ENCODE data around the gene TRIP4.
"Not testable (repeated sequence)": the region's sequence is repeated elsewhere in the genome, so short reads cannot be mapped to it uniquely, and the experiment has no call there.

TRIP4 gene

GRCh38 chr15:64387562-64388168, at the start of gene TRIP4:
TSS of gene TRIP4 (plus strand) at chr15:64387836. CDS start at chr15:64387864, 28 bp downstream.
- DNase-seq, result peak; percentile 99

- DNase-seq, result no peak
Observed at GRCh38 chr15:64340355-64340754, 47.3 kb upstream of the TRIP4 start.

DNA sequence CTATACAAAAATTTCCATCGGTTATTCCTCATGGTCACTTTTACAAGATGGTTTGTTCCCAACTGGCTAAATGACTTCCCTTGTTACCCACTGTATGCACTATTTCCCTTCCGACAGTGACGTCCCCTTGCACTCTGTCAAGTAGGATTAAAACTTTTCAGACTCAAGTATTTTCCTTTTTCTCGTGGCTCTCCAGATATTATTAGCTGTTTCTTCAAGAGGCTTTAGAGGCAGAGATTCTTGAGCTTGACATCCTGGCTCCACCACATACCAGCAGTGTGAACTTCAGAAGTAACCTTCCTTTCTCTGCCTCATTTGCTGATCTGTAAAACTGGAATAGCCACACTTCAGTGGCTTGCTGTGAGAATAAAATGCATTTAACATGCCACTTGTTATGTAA, 45.7 kb upstream of the TRIP4 start:
- no peak for DNase-seq

DNA sequence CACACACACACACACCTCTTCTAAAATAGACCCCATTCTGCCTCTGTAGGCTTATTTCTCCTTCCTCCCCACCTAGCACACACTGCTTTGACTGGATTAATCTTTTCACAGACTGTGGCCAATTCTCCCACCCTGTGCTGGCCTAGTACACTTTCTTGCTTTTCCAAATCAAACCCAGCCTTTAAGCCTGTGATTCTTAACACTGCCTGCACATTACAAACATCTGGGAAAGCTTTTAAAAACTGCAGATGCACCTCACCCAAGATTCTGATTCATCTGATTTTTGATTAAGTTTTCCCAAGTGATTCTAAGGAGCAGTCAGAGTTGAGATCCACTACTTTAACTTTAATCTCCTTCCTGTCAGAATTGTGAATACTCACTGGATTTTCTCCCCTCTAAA, 44.4 kb upstream of the TRIP4 start:
- no peak for DNase-seq

DNA sequence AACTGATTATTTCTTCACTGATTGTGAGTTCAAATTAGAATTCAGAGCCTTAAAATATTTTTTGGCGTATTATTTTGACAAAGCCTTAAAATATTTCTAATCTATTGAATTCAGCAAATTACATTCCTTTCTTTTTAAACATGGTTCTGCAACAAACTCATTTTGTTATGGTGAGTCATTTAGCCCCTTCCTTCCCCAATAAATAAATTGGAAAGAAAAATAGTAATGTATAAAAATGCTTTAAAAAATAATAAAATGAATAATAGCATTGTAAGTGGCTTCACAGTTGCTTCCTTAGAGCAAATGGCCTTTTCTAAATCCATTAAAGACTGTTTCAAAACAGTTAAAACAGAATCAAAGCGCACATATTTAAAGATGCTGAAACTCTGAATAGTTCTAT, 43.8 kb upstream of the TRIP4 start:
- no peak for DNase-seq

DNA sequence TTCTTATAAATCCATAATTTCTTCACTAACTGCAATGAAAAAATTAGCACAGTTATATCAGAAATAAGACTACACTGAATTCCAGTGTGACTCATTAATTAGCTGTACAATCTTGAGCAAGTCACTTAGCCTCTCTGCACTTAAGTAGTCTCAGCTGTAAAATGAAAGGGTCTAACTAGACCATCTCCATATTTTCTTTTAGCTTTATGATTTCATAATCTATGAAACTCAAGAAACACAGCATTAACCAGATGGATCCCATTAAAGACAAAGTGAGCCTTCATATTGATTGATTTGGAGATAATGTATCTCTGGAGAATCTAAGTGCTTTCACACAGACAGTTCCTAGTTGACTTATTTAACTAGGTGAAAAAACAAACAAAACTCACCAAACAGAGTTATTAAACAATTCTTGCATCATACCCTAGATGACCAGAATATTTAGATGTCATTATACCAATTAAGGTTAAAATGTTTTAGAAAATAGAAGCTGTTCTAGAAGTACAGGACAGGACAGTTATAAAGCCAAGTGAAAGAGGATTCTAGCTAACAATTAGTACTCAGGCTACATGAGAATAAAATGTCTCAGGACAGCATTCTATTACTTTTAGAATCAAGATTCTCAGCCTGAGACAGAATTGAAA, 42.9 kb upstream of the TRIP4 start:
- DNase-seq, result no peak

GRCh38 chr15:64346242-64346641, 41.4 kb upstream of the TRIP4 start:
- not testable (repeated sequence) for DNase-seq

- no peak for DNase-seq
Observed at GRCh38 chr15:64348455-64348854, 39.2 kb upstream of the TRIP4 start.

- DNase-seq, result no peak
Observed at GRCh38 chr15:64349375-64349774, 38.3 kb upstream of the TRIP4 start.

DNA sequence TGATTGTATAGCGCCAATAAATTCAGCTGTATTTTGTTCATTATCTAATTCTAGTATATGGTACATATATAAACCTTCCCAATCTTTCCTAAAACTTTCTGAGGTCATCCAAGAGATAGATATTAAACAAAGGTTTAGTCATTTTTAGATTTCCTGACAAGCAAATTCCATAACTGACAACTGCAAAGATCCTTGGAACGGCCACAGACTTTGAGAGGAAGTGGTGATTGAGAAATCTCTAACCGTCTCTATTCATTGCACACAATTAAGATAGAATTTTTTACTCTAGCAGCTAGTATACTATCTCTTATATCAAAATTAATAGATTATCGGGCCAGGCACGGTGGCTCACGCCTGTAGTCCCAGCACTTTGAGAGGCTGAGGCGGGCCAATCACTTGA, 36.4 kb upstream of the TRIP4 start:
- DNase-seq, result no peak

GRCh38 chr15:64354688-64355344, 32.8 kb upstream of the TRIP4 start:
- DNase-seq, result no peak

- DNase-seq, result no peak
Observed at GRCh38 chr15:64355348-64355943, 32.2 kb upstream of the TRIP4 start.

DNA sequence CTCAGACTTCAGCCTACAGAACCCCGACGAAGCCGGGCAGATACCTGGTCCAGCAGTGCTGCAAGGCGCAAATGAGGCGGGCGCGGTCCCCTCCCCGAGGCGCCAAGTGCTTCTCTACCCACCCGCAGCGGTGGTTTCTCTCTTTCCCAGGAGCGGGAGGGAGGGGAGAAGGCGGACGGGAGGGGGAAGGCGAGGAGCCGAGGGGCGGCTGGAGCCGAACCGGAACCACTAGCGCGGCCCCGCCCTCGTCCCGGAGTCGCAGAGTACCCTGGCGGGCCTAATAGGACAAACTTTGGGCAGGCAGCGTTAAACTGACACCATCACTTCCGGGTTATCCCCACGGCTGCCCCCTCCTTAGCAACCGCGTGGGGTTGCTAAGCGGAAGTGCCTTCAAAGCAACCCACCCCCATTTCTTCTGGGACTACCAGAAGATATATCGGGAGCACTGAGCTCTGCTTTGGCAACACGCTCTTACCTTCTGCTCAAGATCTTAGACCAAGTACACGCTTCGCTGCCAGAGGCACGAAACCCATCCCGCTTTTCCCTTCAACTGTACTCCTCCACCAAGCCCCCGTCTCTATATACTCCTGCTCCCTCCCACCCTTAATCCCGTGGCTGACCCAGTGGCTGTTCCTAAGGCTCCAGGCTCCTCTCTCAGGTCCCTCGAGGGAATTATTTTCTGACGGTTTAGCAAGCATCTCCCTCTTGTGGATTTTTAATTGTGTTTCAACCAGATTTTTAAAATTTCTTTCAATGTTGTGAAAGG, 31.5 kb upstream of the TRIP4 start, which contains the start of gene CSNK1G1:
TSS of gene CSNK1G1 (minus strand) at position 230 of the 766 bp plus-strand sequence. CDS start 55,674 bp downstream, outside the sequence.
- peak; percentile 99 for DNase-seq

- DNase-seq, result no peak
Observed at GRCh38 chr15:64356710-64357040, 31.0 kb upstream of the TRIP4 start.

- DNase-seq, result no peak
Observed at GRCh38 chr15:64361259-64361658, 26.4 kb upstream of the TRIP4 start.

GRCh38 chr15:64369078-64369607, 18.5 kb upstream of the TRIP4 start:
- DNase-seq, result no peak

GRCh38 chr15:64371383-64371782, 16.3 kb upstream of the TRIP4 start:
- not testable (repeated sequence) for DNase-seq

GRCh38 chr15:64373360-64373759, 14.3 kb upstream of the TRIP4 start:
- DNase-seq, result no peak

GRCh38 chr15:64379216-64379960, 8.2 kb upstream of the TRIP4 start:
- DNase-seq, result no peak

- not testable (repeated sequence) for DNase-seq
Observed at GRCh38 chr15:64380130-64380870, 7.3 kb upstream of the TRIP4 start.

DNA sequence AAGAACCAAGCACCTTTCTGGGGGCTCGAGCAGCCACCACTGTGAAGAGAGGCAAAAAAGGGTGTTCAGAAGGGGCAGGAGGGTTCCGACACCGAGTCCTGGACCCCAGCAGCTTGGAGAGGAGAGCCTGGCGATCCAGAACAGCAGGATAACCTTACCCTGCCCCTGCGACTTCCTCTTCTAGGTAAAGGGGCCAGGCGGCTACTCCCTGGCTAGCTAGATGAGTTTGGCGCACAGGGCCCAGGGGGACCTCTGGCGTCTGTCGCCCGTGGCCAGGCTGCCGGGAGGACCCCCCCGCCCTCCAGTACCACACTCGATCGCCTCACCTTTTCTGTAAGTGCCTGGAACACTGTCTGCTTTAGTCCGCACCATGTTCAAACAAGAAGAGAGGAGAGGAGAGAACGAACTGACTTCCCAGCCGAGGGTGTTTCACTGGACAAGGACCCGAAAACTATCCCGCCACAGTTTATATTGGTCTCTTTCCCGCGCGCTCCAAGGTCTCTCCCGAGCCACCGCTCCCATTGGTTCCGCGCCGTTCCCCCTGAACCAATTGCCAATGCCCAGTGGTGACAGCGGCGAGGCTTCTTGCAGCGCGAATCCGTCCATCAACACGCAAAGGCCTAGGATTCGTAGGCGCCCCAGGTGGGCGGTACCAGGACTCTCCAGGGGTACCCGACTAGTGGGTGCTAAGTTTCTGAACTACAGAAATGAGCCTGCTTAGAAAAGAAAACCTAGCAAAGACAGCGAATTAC, 6.5 kb upstream of the TRIP4 start, which contains the start of gene PCLAF:
TSS of gene PCLAF (minus strand) at position 442 of the 752 bp plus-strand sequence. CDS start at position 372, 70 bp downstream.
- DNase-seq, result peak; percentile 93

All from kidney glomerular epithelial cell (primary cell).